MM.1S (cell line): ENCODE data around the gene SIT1.

Experiments used
- DNase-seq: peaks from one replicate; pipeline ENCODE4 v3.0.0-alpha.2; 2015
- H2AFZ ChIP-seq: fragments of 300-600 bp; sonication (generic); 2 replicates; pipeline ENCODE4 v1.6.0; 2016; ENCODE audit warnings: antibody characterized with exemption, low read length
- H3F3A ChIP-seq: fragments of 300-600 bp; sonication (generic); 2 replicates; pipeline ENCODE4 v1.6.1; 2016; ENCODE audit warnings: mild to moderate bottlenecking, antibody characterized with exemption, low read length, moderate library complexity, mixed read lengths; ENCODE audit not compliant: insufficient read depth
- H3K27ac ChIP-seq: fragments of 300-600 bp; sonication (generic); 2 replicates; pipeline ENCODE4 v1.5.1; 2016; ENCODE audit warnings: mild to moderate bottlenecking, low read length
- H3K27me3 ChIP-seq: fragments of 300-600 bp; sonication (generic); replicated peaks from 2 replicates; pipeline ENCODE4 v1.6.0; 2016; ENCODE audit warnings: low read length; ENCODE audit not compliant: insufficient read depth
- H3K36me3 ChIP-seq: fragments of 300-600 bp; sonication (generic); replicated peaks from 2 replicates; pipeline ENCODE4 v1.6.1; 2016; ENCODE audit warnings: mild to moderate bottlenecking, low read length, mixed read lengths; ENCODE audit not compliant: insufficient read depth
- H3K4me1 ChIP-seq: fragments of 300-600 bp; sonication (generic); 2 replicates; pipeline ENCODE4 v1.6.1; 2016; ENCODE audit warnings: low read length, mixed read lengths
- H3K4me2 ChIP-seq: fragments of 300-600 bp; sonication (generic); 2 replicates; pipeline ENCODE4 v1.6.0; 2016; ENCODE audit warnings: low read depth, low read length
- H3K4me3 ChIP-seq: fragments of 300-600 bp; sonication (generic); 2 replicates; pipeline ENCODE4 v1.5.1; 2016; ENCODE audit warnings: low read length, mixed read lengths
- H3K79me2 ChIP-seq: fragments of 300-600 bp; sonication (generic); 2 replicates; pipeline ENCODE4 v1.6.1; 2016; ENCODE audit warnings: mixed run types, low read length, mixed read lengths
- H3K9ac ChIP-seq: fragments of 300-600 bp; sonication (generic); 2 replicates; pipeline ENCODE4 v1.6.1; 2016; ENCODE audit warnings: low read length, mixed read lengths
- H3K9me2 ChIP-seq: fragments of 300-600 bp; sonication (generic); replicated peaks from 2 replicates; pipeline ENCODE4 v1.6.1; 2016; ENCODE audit warnings: mild to moderate bottlenecking, low read length, mixed read lengths; ENCODE audit not compliant: insufficient read depth
- H3K9me3 ChIP-seq: fragments of 300-600 bp; sonication (generic); replicated peaks from 2 replicates; pipeline ENCODE4 v1.6.1; 2016; ENCODE audit warnings: mild to moderate bottlenecking, low read length, mixed read lengths; ENCODE audit not compliant: insufficient read depth
- H4K20me1 ChIP-seq: fragments of 300-600 bp; sonication (generic); 2 replicates; pipeline ENCODE4 v1.6.1; 2016; ENCODE audit warnings: mild to moderate bottlenecking, low read length, moderate library complexity, mixed read lengths; ENCODE audit not compliant: insufficient read depth
- CTCF ChIP-seq: fragments of 300-600 bp; sonication (generic); IDR thresholded peaks from 2 replicates; pipeline ENCODE4 v1.5.1; 2016; ENCODE audit warnings: antibody characterized with exemption, low read length, mixed read lengths
- EZH2 ChIP-seq: fragments of 300-600 bp; sonication (generic); optimal IDR thresholded peaks from 2 replicates; pipeline ENCODE3; 2017; ENCODE audit warnings: low read depth, mild to moderate bottlenecking, antibody characterized with exemption, low read length, mixed read lengths
- EZH2phosphoT487 ChIP-seq: fragments of 300-600 bp; sonication (generic); IDR thresholded peaks from 2 replicates; pipeline ENCODE4 v1.6.1; 2018; ENCODE audit warnings: antibody characterized with exemption, low read length

The SIT1 gene

GRCh38 chr9:35685506-35685905, 34.8 kb upstream of the SIT1 start:
- H3K27me3 ChIP-seq: no peaks in the 10 kb centered on the region
- no peak overlapping the region for H3K27ac ChIP-seq
- H3K4me3 ChIP-seq: no peak overlapping the region
- H3K79me2 ChIP-seq: no peaks in the 10 kb centered on the region
- H2AFZ ChIP-seq: no peak overlapping the region
- no peaks in the 10 kb centered on the region for H4K20me1 ChIP-seq
- no peak for DNase-seq
- no peak overlapping the region for H3K4me2 ChIP-seq
- no peaks in the 10 kb centered on the region for H3F3A ChIP-seq
- TF ChIP-seq EZH2phosphoT487 (no peak), EZH2 (no peak), CTCF (no peak)
- H3K9me2 ChIP-seq: no peaks in the 10 kb centered on the region
- no peaks in the 10 kb centered on the region for H3K4me1 ChIP-seq
- no peaks in the 10 kb centered on the region for H3K9me3 ChIP-seq
- H3K36me3 ChIP-seq: no peaks in the 10 kb centered on the region
- H3K9ac ChIP-seq: no peak overlapping the region

GRCh38 chr9:35684921-35685320, 34.2 kb upstream of the SIT1 start:
- no peaks in the 10 kb centered on the region for H3F3A ChIP-seq
- no peaks in the 10 kb centered on the region for H3K4me1 ChIP-seq
- DNase-seq: no peak
- H4K20me1 ChIP-seq: no peaks in the 10 kb centered on the region
- no peaks in the 10 kb centered on the region for H3K27me3 ChIP-seq
- H3K79me2 ChIP-seq: no peaks in the 10 kb centered on the region
- H3K36me3 ChIP-seq: no peaks in the 10 kb centered on the region
- H2AFZ ChIP-seq: no peak overlapping the region
- H3K9ac ChIP-seq: no peak overlapping the region
- H3K27ac ChIP-seq: no peak overlapping the region
- TF ChIP-seq EZH2 (no peak), EZH2phosphoT487 (no peak), CTCF (no peak)
- no peaks in the 10 kb centered on the region for H3K9me3 ChIP-seq
- no peak overlapping the region for H3K4me3 ChIP-seq
- no peak overlapping the region for H3K4me2 ChIP-seq
- H3K9me2 ChIP-seq: no peaks in the 10 kb centered on the region

- Histone ChIP-seq H3K4me2 (no peak overlapping the region), H3K27me3 (no peaks in the 10 kb centered on the region), H3K9me3 (no peaks in the 10 kb centered on the region), H3F3A (no peaks in the 10 kb centered on the region), H3K27ac (no peak overlapping the region), H4K20me1 (no peaks in the 10 kb centered on the region), H3K9ac (no peak overlapping the region), H3K36me3 (no peaks in the 10 kb centered on the region), H3K79me2 (no peaks in the 10 kb centered on the region), H3K4me3 (no peak overlapping the region), H3K9me2 (no peaks in the 10 kb centered on the region), H3K4me1 (no peaks in the 10 kb centered on the region), H2AFZ (no peak overlapping the region)
- no peak for TF ChIP-seq EZH2phosphoT487
- TF ChIP-seq EZH2: no peak
- TF ChIP-seq CTCF: no peak
- no peak for DNase-seq
Observed at GRCh38 chr9:35683323-35683722, 32.6 kb upstream of the SIT1 start.
